HEK293T (cell line): ENCODE data around the gene ADAMTS17.

Source experiments
- BHLHE40 ChIP-seq: fragments of 450-650 bp; IDR thresholded peaks from 2 replicates; pipeline ENCODE4 v1.6.1; 2016; ENCODE audit warnings: mild to moderate bottlenecking, moderate library complexity, borderline replicate concordance
- L3MBTL2 ChIP-seq: fragments of 450-650 bp; conservative IDR thresholded peaks from 2 replicates; pipeline ENCODE4 v1.6.1; 2016; ENCODE audit warnings: mild to moderate bottlenecking
- SP1 ChIP-seq: fragments of 450-650 bp; IDR thresholded peaks from 2 replicates; pipeline ENCODE4 v1.6.1; 2017

DNA sequence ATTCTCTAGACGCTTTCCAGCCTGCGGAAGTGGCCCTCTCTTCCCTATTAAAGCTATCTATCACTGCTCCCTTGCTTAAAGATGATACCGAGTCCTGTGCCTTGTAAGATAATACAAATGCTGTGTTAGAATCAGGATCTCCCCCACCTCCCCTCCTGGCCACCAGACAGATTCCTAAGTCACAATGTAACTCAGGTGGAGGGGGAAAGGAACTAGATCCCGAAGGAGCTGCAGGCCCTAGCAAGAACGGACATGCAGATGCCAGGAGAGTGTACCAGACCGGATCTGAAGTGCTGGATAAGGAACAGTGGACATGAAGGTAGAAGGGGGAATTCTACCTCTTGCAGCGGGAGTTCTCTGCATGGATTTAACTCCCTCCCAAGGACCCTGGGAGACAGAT lies 377.8 kb downstream of the ADAMTS17 start:
- TF ChIP-seq SP1 (no peak), BHLHE40 (no peak), L3MBTL2 (no peak)
